Measurements from ENCODE around the gene EGLN3.

Gene EGLN3

GRCh38 chr14:33909380-33910084, 41.3 kb downstream of the EGLN3 start:
- DNase-seq: no peak

- DNase-seq: no peak
Observed at GRCh38 chr14:33908540-33909223, 42.2 kb downstream of the EGLN3 start.

- no peak for DNase-seq
Observed at GRCh38 chr14:33906968-33907367, 43.9 kb downstream of the EGLN3 start.

GRCh38 chr14:33904609-33905008, 46.3 kb downstream of the EGLN3 start:
- DNase-seq: no peak

GRCh38 chr14:33903369-33903768, 47.5 kb downstream of the EGLN3 start:
- no peak for DNase-seq

GRCh38 chr14:33902363-33902762, 48.5 kb downstream of the EGLN3 start:
- DNase-seq: no peak

- DNase-seq: no peak
Observed at GRCh38 chr14:33901426-33902155, 49.3 kb downstream of the EGLN3 start.

GRCh38 chr14:33900706-33901105, 50.2 kb downstream of the EGLN3 start:
- no peak for DNase-seq

GRCh38 chr14:33899723-33900341, 51.0 kb downstream of the EGLN3 start:
- no peak for DNase-seq

GRCh38 chr14:33897878-33898535, 52.9 kb downstream of the EGLN3 start:
- no peak for DNase-seq

GRCh38 chr14:33897382-33897781, 53.5 kb downstream of the EGLN3 start:
- no peak for DNase-seq

GRCh38 chr14:33894339-33894738, 56.5 kb downstream of the EGLN3 start:
- DNase-seq: no peak

- no peak for DNase-seq
Observed at GRCh38 chr14:33891700-33892099, 59.2 kb downstream of the EGLN3 start.

- DNase-seq: no peak
Observed at GRCh38 chr14:33884916-33885315, 66.0 kb downstream of the EGLN3 start.

GRCh38 chr14:33880330-33880729, 70.5 kb downstream of the EGLN3 start:
- no peak for DNase-seq

- DNase-seq: no peak
Observed at GRCh38 chr14:33879684-33880286, 71.1 kb downstream of the EGLN3 start.

GRCh38 chr14:33876274-33876673, 74.6 kb downstream of the EGLN3 start:
- DNase-seq: no peak
